GM12878 (cell line): ENCODE results near the gene SYNPO. TPM values are rescaled to one million over a fixed set of nuclear protein-coding genes. Genes with fewer than 3 reads are reported as not detected.

Experiments
- ATAC-seq: fragments of 200-7000 bp; cut with Tn5 transposase; 3 replicates; pipeline ENCODE4 v1.9.1; 2020; ENCODE audit warnings: mild to moderate bottlenecking, moderate library complexity
- BruUV-seq: library from RNA; stranded (reverse); fragments of 400-500 nt; replicated peaks from 2 replicates; lab custom pipeline; 2021; lab: Mats Ljungman, UMichigan
- CTCF ChIA-PET: fragments of 300-600 bp; sonication (Branson Sonifier 250); formaldehyde crosslinking; extraction: SDS; loops from one replicate; lab custom pipeline; 2021; ENCODE audit warnings: inconsistent platforms; lab: Yijun Ruan, JAX
- POLR2A ChIA-PET: fragments of 350-600 bp; formaldehyde crosslinking; extraction: SDS; loops from one replicate; lab custom pipeline; 2021; ENCODE audit warnings: inconsistent platforms; lab: Charles Lee
- RAD21 ChIA-PET: fragments of 300-600 bp; sonication (Branson Sonifier 250); formaldehyde crosslinking; loops from one replicate; lab custom pipeline; 2023; ENCODE audit warnings: antibody characterized with exemption; ENCODE audit not compliant: unreplicated experiment; lab: Charles Lee
- SMC1A ChIA-PET: fragments of 300-600 bp; sonication (Branson Sonifier 250); formaldehyde crosslinking; loops from one replicate; lab custom pipeline; 2023; ENCODE audit not compliant: unreplicated experiment, uncharacterized antibody; lab: Charles Lee
- DNase-seq: peaks from one replicate; pipeline ENCODE4 v3.0.0-alpha.2; 2011; ENCODE audit warnings: low read depth, low spot score
- FAIRE-seq: peaks from 3 replicates; lab custom pipeline; 2011; peaks lifted over from hg19 to GRCh38; lab: Jason Lieb, UNC
- H2AFZ ChIP-seq: 2 replicates; pipeline ENCODE4 v1.6.0; 2011; ENCODE audit warnings: low read depth, low read length, control low read depth; ENCODE audit not compliant: control insufficient read depth
- H3K27ac ChIP-seq: 2 replicates; pipeline ENCODE4 v1.5.1; 2011; ENCODE audit warnings: control low read depth; ENCODE audit not compliant: control insufficient read depth, insufficient read depth
- H3K27me3 ChIP-seq, 2 experiments: replicated peaks in 1 of 2; 2 replicates each; pipeline versions ENCODE4 v1.6.0 to v1.6.1; 2011; ENCODE audit warnings: low read length in 1 of 2; ENCODE audit not compliant: control insufficient read depth in 2 of 2, insufficient read depth in 2 of 2
- H3K36me3 ChIP-seq, 2 experiments: 2 replicates each; pipeline ENCODE4 v1.5.1; 2011; ENCODE audit warnings: low read length in 1 of 2; ENCODE audit not compliant: control insufficient read depth in 2 of 2, insufficient read depth in 2 of 2
- H3K4me1 ChIP-seq: 2 replicates; pipeline ENCODE4 v1.6.1; 2011; ENCODE audit warnings: mild to moderate bottlenecking, low read length, moderate library complexity, mixed read lengths; ENCODE audit not compliant: control insufficient read depth, insufficient read depth
- H3K4me2 ChIP-seq: 2 replicates; pipeline ENCODE4 v1.6.0; 2011; ENCODE audit warnings: control low read depth; ENCODE audit not compliant: control insufficient read depth, insufficient read depth
- H3K4me3 ChIP-seq: fragments of 200-600 bp; sonication (generic); 2 replicates; pipeline ENCODE4 v1.5.1; 2016
- H3K79me2 ChIP-seq: 2 replicates; pipeline ENCODE4 v1.6.0; 2011; ENCODE audit warnings: low read length; ENCODE audit not compliant: control insufficient read depth, insufficient read depth
- H3K9ac ChIP-seq: 2 replicates; pipeline ENCODE4 v1.8.0; 2011; ENCODE audit warnings: low read length, control low read depth, mixed read lengths; ENCODE audit not compliant: control insufficient read depth, insufficient read depth
- H3K9me3 ChIP-seq: replicated peaks from 3 replicates; pipeline ENCODE4 v1.5.1; 2011; ENCODE audit warnings: mild to moderate bottlenecking, low read length; ENCODE audit not compliant: control insufficient read depth, insufficient read depth
- H4K20me1 ChIP-seq: 2 replicates; pipeline ENCODE4 v1.6.0; 2011; ENCODE audit not compliant: control insufficient read depth, insufficient read depth
- HDAC6 ChIP-seq: fragments of 200-600 bp; sonication (generic); IDR thresholded peaks from one replicate; pipeline ENCODE4 v1.8.0; 2017; ENCODE audit warnings: antibody characterized with exemption; ENCODE audit not compliant: unreplicated experiment
- JUND ChIP-seq: IDR thresholded peaks from 2 replicates; pipeline ENCODE4 v1.6.1; 2012; ENCODE audit warnings: low read depth, mild to moderate bottlenecking, low read length, improper control_type of control experiment, moderate library complexity
- MEF2A ChIP-seq: IDR thresholded peaks from 2 replicates; pipeline ENCODE4 v1.6.1; 2011; ENCODE audit warnings: low read depth, mild to moderate bottlenecking, low read length, moderate library complexity; ENCODE audit not compliant: insufficient read depth
- RBBP5 ChIP-seq: fragments of 200-600 bp; sonication (generic); conservative IDR thresholded peaks from 2 replicates; pipeline ENCODE4 v1.6.1; 2016
- ZNF384 ChIP-seq: IDR thresholded peaks from 2 replicates; pipeline ENCODE4 v1.6.1; 2012; ENCODE audit warnings: low read depth, mild to moderate bottlenecking, low read length, improper control_type of control experiment, borderline replicate concordance
- WGBS: methylation state at CpG from one replicate; pipeline ENCODE4 v1.1.6; 2016; ENCODE audit warnings: low lambda C conversion rate; ENCODE audit not compliant: insufficient replicate concordance, insufficient coverage; ENCODE audit errors: missing lambda C conversion rate; 5-methylcytosine and 5-hydroxymethylcytosine counted together
- in situ Hi-C: fragments of 300-500 bp; cut with MboI; formaldehyde crosslinking; loops from 9 replicates; pipeline ENCODE4 v1.14.3; 2018; ENCODE audit warnings: mixed read lengths
- intact Hi-C: fragments of 100-400 bp; cut with micrococcal nuclease; formaldehyde crosslinking; loops from one replicate; pipeline ENCODE4 v1.14.2; 2022; ENCODE audit not compliant: unreplicated experiment
- polyA plus RNA-seq, 11 experiments: library from polyadenylated mRNA; depleted of rRNA in 4 of 11; unstranded in 6 of 11; stranded (reverse) in 5 of 11; fragments of >200 nt; fragmentation: Nextera tagmentation in 4 of 11; fragmentation: Illumina TruSeq in 1 of 11; extraction: Ambion mirVana in 4 of 11; extraction: Trizol in 1 of 11; gene quantifications; 1 replicate in 1 of 11; 2 replicates in 10 of 11; pipeline versions ENCODE4 v1.2.1 to v1.2.3, GENCODE V29; 2011 to 2016; ENCODE audit warnings: inconsistent platforms in 2 of 11, missing spikeins in 2 of 11, low read depth in 1 of 11
- total RNA-seq, 4 experiments: library from RNA; depleted of rRNA in 3 of 4; stranded (reverse); fragments of >200 nt in 3 of 4; fragmentation: Illumina TruSeq in 1 of 4; extraction: Trizol in 1 of 4; gene quantifications; 2 replicates each; pipeline versions ENCODE4 v1.2.1 to v1.2.3, GENCODE V29; 2013 to 2021

Gene SYNPO
- total and polyA plus RNA-seq, 10 of the 15 experiments (the other 5 are each of a cell fraction or from before 2014, with no cell fraction given): 0.77 to 21.0 (median 3.9) TPM

GRCh38 chr5:150659360-150660107 is 19.1 kb downstream of the SYNPO start:
- Histone ChIP-seq H4K20me1 (no peaks in the 10 kb centered on the region), H3K36me3 (no peaks in the 10 kb centered on the region), H3K4me3 (no peak overlapping the region), H3K27ac (no peak overlapping the region), H3K4me1 (peaks cover 7% of the 10 kb centered on the region), H3K4me2 (no peak overlapping the region), H3K27me3 (no peaks in the 10 kb centered on the region; a peak in 2 of 4 replicates), H2AFZ (no peak overlapping the region), H3K79me2 (no peaks in the 10 kb centered on the region), H3K9me3 (no peaks in the 10 kb centered on the region), H3K9ac (no peak overlapping the region)
- intact Hi-C loops (loop anchor here (5.0 to 10.0 kb wide), 2 partner anchors 188 to 205 kb away; partner anchors contain the start of gene IRGM), in situ Hi-C loops (loop anchor here (10.0 kb wide), 1 partner anchor 205 kb away; no protein-coding TSS in a partner anchor)
- BruUV-seq: no TSS peak
- CTCF ChIA-PET: interaction anchor here (1.3 to 12.7 kb wide), 2 partner anchors 80 to 98 kb away, joined by 3 to 236 read pairs; no protein-coding TSS in a partner anchor
- POLR2A ChIA-PET: interaction anchor here (0.6 kb wide), 1 partner anchor 76 kb away, joined by 3 read pairs; no protein-coding TSS in a partner anchor
- FAIRE-seq (no peak), DNase-seq (no peak), ATAC-seq (no peak)
- SMC1A ChIA-PET: interaction anchor here (0.6 to 1.2 kb wide), 2 partner anchors 49 to 100 kb away, joined by 3 to 4 read pairs; no protein-coding TSS in a partner anchor
- WGBS: 53% methylated on average over 11 of the region's 11 CpGs
- no peak for TF ChIP-seq RBBP5
- TF ChIP-seq HDAC6: no peak
- no peak for TF ChIP-seq JUND
- TF ChIP-seq ZNF384: no peak
- TF ChIP-seq MEF2A: no peak
- RAD21 ChIA-PET: interaction anchor here (5.9 kb wide), 1 partner anchor 99 kb away, joined by 56 read pairs; no protein-coding TSS in a partner anchor
